ENCODE results near the gene SCN1A.
"Not testable (repeated sequence)": the region's sequence is repeated elsewhere in the genome, so short reads cannot be mapped to it uniquely, and the experiment has no call there.

The SCN1A gene

DNA sequence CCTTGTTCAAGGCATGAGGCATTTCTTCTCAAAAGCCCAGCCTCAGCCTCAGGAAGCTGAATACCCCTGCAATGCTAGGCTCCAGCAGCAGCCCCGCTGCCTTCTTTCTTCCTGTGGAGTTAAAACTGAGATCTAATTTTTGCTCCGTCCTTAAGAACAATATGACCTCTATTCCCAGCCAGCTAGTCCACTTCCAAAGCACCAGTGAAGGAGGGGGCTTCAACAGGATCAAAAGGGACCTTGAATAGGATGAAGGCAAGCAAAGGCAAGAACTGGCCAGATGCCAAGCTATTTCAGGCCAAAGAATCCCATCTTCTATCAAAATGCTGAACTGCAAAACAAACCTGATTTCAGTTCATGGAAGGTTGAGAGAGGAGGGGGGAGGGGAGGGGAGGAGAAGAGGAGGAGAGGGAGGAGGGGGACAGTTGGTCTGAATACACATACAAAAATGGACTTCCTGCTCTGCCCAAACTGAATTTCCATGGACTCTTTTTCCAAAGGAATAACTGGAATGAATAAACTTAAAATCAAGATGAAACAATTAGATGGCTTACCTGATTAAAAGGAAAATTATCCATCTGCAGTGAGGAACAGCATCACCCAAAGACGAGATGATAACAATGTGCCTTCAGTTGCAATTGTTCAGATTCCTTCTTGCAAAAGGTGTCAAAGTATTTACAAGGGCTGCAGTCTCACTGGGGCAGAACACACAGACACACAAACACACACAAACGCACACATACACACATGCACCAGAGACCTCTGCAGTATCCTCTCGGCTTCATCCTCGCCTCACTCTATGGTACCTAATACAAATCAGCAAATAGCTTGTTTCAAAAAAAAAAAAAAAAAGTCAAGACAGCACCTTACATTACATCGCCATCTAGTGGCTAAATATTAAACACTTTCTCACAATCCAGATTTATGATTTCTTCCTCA, at the start of gene SCN1A:
Gene SCN1A (minus strand): TSS at position 804 of the 939 bp plus-strand sequence. CDS start 54,399 bp downstream, outside the sequence.
- DNase-seq, result no peak

DNA sequence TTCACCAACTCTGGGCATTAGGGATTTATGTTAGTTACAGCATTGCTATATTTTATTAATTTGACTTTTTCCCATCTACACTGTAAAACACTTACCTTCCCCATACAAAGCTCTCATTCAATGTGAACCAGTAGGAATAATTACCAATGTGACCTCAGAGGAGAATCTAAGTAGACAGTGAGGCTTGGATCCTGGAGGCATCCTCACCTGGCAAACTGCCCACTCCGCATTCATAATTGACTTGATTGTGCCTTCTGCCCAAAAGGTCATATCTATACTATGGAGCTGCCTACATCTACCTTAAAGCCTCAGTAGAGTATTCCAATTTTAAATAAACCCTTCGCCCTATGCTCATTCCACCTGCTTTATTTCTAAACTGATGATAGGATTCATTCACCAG, 45.4 kb upstream of the SCN1A start:
- no peak for DNase-seq

DNA sequence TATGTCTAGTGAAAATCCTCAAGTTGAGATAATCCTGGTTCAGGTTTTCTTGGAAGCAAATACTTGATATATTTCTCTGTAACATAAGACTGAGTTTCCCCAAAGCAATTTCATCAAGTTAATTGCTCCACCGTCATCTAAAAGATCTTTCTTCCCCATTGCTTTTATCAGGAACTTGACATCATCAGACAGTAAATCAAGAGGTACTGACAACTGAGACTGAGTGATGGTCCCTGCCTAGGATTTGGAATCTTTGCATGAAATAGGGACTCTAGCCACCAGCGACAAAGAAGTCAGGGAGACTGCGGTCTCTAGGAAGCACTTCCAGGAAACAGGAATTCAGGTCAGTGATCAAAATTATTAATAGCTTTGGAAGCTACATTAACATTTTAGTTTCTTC, 43.4 kb upstream of the SCN1A start:
- no peak for DNase-seq

DNA sequence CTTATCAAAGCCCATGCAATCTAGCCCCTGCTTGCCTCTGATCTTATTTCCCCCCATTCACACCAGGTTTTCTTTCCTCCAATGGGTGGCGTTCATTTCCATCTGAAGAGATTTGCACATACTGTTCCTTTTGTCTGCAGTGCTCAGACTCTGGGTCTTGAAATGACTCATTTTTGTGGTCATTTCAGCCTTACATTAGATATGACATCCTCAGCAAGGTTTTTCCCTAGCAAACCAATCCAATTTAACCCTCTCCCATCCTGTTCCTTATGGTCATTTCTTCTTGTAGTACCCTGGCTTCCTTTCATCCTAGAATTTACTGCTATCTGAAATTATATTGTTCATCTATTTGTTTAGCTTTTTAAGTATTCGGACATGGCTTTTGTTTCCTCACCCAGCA, 42.5 kb upstream of the SCN1A start:
- DNase-seq, result no peak

DNA sequence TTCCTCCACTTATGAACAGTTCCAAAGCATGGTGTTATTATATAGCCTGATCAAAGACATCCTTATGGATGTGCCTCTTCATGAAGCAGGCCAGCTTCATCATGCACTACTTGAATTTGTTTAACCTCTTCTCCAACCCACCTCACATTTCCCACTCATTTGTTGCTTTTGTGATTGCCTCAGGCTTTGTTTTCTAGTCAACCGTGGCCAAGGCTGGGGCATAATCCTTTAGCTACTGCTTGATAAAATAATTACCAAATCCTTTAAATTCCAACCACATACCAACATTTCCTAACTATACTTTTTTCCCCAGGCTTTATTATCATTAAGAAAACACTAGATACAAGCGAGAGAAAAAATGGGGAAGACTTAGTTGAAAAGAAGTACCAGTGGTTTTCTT, 39.6 kb upstream of the SCN1A start:
- no peak for DNase-seq

DNA sequence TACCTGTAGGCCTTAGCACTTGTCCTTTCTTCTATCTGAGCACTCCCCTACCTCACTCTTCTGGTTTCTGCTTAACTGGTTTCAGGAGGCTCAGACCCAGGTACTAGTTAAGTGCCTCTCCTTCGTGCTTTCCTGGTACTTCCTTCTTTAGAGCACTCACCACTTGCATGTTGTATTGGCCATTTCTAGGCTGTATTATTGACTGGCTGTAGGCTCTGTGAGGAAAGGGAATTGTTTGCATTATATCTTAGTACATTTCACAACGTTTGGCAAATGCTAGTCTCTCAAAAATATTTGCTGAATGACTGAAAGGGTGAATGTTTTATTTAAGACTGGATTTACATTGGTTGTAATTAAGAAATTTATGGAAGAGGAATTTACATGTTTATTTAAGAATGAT, 36.0 kb upstream of the SCN1A start:
- no peak for DNase-seq

DNA sequence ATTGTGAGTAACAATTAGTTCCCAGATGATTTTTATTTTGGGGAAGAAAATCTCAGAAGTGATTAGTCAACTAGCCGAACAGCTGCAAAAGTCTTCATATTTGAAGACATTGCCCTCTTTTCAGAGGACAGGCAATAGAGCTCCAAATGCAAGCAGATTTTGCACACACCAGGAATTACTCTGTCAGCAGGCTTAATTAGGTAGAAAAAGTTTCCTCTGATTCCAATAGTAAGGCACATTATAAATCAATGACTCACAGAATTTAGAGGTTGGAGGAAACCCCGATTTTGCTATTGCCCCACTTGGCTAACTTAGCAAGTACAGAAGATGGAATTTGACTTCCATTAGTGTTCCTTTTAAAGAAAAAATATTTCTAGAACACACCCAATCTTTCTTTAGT, 30.7 kb upstream of the SCN1A start:
- no peak for DNase-seq

DNA sequence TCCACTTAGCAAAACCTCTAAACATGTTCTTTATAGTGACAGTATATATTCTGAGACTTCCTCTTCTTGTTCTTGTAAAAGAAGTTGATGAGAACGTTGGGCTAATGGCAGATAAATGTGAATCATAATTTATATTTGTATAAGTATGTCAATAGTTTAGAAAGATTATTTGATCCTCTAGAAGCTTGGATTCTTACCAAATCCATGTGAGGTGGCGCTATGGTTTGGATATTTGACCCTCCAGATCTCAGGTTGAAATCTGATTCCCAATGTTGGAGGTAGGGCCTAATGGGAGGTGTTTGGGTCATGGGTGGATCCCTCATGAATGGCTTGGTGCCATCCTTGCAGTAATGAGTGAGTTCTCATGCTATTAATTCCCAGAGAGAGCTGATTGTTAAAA, 29.8 kb upstream of the SCN1A start:
- no peak for DNase-seq

DNA sequence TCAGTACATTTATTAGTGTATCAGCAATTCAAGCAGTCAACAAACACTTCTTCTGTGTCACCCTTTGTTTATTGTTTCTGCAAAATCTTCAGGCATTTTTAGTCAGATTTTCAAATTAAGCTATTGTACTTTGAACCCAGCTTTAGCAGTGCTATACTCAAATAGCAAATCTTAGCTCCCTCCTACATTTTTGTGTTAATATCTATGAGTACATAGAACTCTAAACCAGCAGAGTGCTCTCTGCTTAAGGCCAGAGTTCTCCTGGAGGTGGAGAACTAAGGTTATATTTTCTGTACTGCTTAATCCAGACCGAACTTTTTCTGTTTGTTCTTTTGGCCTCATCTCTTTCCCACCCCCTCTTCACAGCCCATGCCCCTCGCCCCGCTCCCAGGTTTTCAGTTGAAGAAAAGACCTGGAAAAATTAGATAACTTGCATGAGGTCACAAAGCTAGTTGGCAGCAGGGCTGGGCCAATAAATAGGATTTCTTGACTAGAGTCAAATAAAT, 29.2 kb upstream of the SCN1A start:
- DNase-seq, result no peak

DNA sequence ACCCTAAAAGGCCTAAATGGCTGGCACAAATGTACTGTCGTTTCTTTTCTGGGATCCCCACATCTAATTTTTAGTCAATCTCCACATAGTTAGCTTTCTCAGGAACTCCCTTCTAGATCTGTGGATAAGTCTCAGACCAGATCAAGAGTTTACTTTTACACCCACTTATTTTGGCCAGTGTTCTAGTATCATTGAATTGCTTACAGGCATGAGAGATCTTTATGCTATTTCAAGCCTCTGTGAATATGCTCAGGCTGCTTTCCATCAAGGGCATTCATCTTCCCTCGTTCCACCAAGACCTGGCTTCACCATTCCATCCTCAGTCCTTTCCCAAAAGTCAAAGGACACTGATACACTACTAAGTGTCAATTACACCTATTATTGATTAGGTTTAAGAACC, 27.8 kb upstream of the SCN1A start:
- no peak for DNase-seq

DNA sequence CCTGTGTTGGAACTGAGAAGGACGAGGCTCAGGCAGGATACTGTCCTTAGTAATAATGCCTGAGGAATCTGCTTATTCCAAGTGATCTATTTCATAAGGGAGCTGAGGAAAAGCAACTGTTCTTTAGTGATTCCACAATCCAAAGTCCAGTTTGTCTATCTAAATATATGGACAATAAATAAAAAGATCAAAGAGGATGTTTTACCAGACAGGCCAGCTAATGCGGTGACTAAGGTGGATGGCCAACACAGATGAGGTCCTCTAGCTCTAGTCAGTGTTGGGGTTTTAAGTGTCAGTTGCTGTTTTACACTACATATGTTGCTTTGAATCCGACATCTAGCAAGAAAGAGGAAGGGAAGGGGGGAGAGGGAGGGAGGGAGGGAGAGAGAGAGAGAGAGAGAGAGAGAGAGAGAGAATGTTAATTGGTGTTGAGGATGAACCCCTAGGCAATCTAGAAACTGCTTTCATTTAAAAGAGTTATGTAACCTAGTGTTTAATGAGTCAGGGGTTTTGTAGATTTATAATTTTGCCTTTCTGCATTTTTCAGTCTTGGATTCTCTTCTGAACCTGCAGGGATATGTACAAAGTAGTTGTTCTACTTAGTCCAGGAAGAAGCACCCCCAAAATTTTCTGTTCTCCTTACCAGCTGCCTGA, 27.0 kb upstream of the SCN1A start:
- DNase-seq, result no peak

DNA sequence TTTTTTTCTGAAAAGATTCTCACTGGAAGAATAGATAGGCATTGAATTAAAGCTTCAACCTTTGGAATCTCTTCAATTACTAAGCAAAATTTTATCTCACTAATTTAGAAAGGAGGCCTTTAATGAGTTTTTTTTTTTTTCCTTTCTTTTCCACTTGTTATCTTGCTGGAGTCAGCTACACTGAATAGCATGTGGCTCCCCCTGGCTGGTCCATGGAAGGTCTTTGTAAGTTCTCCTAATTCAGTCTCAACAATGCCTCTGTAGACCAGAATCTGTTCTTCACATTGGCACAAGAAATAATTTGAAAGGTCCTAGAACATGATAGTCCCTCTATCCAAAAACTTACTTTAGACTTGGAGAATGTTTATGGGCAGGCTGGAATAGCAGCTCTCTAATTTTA, 24.2 kb upstream of the SCN1A start:
- DNase-seq, result no peak

DNA sequence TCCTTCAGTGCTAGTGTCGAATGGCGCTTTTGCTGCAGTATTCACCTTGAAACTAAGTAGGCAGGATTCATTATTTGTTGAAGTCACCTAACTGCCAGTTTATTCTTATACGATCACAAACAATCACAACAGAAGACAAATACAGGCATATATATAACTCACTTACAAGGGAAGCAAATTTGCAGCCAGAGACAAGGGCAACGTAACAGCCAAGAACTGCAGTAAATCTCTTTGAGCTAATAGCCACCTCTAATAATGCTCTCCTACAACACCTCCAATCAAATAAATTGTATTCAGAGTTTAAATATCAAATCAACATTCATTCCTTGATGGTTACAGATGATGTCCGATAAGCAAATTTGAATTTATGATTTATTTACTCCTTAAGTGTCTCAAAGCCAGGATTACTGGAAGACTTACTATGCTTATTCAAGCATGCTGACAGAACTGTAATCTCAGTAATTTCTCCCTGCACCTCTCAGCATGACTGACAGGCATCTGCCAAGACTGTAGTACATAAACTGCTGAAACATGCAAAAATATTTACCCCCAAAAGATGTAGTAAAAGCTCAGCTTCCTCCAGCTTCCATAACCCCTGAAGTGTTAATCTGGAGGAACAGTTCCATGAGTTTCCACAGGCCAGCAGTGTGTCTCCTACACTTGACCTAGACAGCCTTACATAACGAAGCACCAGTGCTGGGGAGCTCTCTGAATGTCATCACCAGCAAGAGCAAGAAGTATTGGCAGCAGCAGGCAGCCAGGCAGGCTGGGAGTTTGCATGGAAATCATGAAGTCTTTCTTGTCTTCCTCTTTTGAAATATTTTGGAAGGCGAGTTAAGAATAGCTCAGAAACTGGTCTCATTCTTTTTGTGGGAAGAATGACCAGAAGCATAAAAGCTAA, 20.9 kb upstream of the SCN1A start:
- DNase-seq, result no peak

DNA sequence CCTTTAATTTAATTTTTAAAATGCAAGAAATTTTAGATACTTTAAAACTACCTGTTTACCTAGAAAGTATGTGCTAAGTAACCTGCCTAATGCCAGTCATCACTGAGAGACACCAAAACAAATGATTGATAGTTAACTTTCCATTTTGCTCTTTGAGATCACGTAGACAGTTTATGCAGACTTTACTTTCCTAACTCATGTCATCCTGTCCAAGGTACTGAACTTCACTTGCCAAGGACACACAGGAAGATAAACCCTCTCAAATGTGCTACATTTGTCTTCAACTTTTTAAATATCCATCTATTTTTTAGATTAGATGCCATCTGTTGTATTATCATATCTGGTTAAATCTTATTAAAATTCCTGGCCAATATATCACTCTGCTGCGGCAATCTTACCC, 20.1 kb upstream of the SCN1A start:
- no peak for DNase-seq

DNA sequence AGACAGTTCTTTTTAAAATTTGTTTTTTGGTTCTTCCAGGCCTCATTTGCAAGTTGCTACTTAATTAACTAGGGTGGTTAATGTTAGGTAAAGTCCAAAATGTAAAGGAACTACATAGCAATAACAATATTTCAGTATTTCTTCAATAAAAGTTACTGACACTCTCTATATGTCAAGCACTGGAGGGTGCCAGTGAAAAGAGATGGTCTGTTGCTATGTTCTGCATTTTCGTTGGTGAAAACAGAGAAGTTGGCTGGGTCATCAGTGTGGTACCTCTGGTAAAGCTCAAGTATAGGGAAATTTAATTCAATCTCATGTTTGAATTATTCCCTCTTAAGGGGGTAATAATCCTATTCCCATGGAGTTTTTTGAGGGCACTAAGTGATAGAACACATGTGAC, 16.3 kb upstream of the SCN1A start:
- no peak for DNase-seq

DNA sequence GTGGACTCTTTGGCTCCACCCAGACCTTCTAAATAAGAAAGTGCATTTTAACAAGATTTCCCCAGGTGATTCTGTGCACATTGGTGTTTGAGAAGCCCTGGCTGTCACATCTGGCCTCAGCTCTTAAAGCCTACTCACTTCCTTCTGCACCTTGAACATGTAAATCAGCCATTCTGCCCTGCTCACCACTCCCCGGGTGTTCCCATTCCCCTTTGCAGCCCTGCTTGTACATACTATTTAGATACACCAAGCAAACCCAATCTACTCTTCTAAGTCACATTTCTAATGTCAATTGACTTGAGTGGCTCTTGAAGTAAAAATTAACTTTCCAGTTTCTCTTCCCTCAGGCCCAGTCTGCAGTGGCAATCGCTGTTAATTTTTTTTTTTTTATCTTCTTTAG, 13.1 kb upstream of the SCN1A start:
- no peak for DNase-seq

DNA sequence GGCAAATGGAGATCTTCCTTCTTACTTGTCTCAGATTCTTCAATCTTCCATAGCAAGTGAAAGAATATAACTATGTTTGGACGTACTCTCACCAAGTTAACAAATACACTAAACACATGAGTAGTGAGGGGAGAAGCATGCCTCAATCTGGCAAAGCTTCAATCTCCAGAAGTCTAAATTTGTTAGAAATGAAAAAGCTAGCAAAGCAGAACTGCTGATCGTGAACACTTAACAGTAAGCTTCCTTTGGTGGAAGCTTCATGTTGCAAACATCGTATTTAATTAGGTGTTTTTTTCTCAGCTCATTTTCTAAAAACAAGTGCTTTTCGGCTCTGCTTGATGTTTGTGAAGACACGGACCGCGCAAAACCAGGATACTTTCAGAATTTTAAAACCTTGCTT, 12.7 kb upstream of the SCN1A start:
- no peak for DNase-seq

DNA sequence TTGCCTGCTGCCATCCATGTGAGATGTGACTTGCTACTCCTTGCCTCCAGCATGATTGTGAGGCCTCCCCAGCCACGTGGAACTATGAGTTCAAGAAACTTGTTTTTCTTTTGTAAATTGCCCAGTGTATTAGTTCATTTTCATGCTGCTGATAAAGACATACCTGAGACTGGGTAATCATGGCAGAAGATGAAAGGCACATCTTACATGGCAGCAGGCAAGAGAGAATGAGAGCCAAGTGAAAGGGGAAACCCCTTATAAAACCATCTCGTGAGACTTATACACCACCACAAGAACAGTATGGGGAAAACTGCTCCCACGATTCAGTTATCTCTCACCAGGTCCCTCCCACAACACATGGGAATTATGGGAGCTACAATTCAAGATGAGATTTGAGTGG, 11.7 kb upstream of the SCN1A start:
- DNase-seq, result not testable (repeated sequence)

DNA sequence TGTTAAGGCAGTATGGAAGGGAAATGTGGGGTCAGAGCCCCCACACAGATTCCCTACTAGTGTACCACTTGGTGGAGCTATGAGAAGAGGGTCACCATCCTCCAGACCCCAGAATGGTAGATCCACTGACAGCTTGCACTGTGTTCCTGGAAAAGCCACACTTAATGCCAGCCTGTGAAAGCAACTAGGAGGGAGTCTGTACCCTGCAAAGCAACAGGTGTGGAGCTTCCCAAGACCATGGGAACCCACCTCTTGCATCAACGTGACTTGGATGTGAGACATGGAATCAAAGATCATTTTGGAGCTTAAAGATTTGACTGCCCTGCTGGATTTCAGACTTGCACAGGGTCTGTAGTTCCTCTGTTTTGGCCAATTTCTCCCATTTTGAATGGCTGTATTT, 10.8 kb upstream of the SCN1A start:
- DNase-seq, result no peak

DNA sequence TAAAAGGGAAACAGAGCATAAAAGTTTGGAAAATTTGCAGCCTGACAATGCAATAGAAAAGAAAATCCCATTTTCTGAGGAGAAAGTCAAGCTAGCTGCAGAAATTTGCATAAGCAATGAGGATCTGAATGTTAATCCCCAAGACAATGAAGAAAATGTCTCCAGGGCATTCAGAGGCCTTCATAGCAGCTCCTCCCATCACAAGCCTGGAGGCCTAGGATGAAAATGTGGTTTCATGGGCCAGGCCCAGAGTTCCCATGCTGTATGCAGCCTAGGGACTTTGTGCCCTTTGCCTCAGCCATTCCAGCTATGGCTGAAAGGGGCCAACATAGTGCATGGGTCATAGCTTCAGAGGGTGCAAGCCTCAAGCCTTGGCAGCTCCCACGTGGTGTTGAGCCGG, 10.3 kb upstream of the SCN1A start:
- DNase-seq, result no peak

DNA sequence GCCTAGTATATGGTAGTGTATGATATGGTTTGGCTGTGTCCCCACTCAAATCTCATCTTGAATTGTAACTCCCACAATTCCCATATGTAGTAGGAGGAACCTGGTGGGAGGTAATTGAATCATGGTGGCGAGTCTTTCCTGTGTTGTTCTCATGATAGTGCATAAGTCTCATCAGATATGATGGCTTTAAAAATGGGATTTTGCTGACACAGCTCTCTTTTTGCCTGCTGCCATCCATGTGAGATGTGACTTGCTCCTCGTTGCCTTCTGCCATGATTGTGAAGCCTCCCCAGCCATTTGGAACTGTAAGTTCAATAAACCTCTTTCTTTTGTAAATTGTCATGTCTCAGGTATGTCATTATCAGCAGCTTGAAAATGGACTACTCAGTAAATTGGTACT, 9.5 kb upstream of the SCN1A start:
- DNase-seq, result no peak

DNA sequence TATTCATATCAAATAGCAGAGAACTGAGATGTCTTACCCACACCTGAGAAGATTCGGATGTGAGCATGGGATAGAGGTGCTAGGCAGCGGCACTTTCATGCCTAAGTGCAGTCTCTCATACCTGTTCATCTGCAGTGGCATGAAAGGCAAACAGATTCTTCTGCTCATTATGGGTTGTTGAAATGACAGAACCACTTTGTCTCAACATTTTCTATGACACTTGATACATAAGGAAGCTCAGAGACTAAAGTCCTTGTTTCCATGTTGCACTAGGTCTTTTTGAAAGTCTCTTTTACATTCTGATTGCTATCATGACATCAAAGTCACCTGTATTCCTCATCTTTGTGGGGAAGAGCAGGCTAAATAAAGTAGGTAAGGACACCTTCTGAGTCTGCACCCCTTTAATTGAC, 8.0 kb upstream of the SCN1A start:
- DNase-seq, result no peak

DNA sequence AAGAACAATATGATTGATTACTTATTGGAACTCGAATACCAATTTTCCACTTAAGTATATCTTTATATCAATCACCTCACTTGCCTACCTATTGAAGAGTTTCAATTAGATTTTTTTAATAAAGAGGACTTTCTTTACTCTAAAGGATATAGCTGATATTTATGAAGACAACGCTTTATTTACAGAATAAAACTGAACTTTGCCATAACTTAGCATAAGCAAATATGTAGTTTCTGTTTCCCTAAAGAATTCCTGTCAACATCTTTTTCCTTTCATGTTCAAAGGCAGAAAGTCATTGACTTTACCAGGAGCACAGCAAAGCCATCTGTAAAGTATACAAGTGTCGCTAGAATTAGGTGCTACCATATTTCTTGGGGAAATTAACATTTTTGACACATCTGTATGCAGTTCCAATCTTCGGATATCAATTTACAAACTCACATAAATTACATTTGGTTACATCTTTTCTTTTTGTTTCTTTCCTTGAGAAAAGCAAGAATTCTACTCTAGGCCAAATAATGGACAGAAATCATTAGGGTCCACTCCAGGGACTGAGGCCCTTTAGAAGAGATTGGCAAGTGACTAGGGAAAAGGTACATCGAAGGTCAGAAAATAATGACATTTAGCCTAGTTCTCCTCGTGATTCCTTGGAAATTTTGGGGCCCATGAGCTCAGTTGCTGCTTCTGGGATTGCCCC, 7.5 kb upstream of the SCN1A start:
- no peak for DNase-seq
